CD4-positive, alpha-beta T cell (primary cell): ENCODE results near the gene CDK5RAP1. TPM values are rescaled to one million over a fixed set of nuclear protein-coding genes. Genes with fewer than 3 reads are reported as not detected.

Experiments
- ATAC-seq: fragments of 200-7000 bp; cut with Tn5 transposase; one replicate; pipeline ENCODE4 v1.10.0; 2022; ENCODE audit warnings: mild to moderate bottlenecking; ENCODE audit not compliant: poor library complexity
- CTCF ChIA-PET: fragments of 350-600 bp; sonication (Branson Sonifier 250); formaldehyde crosslinking; loops from one replicate; lab custom pipeline; 2021; ENCODE audit warnings: antibody characterized with exemption, inconsistent platforms; lab: Charles Lee
- POLR2A ChIA-PET: fragments of 350-600 bp; sonication (Branson Sonifier 250); formaldehyde crosslinking; loops from one replicate; lab custom pipeline; 2021; ENCODE audit warnings: antibody characterized with exemption, inconsistent platforms; lab: Charles Lee
- DNase-seq, 14 experiments: peaks; one replicate each; pipeline ENCODE4 v3.0.0-alpha.2; 2013 to 2020; ENCODE audit warnings: mixed read lengths in 2 of 14
- H3K27ac ChIP-seq, 2 donors: one replicate each; pipeline versions ENCODE4 v1.5.1 to v1.7.0; 2013; ENCODE audit warnings: low read length in 2 of 2, low read depth in 1 of 2, mild to moderate bottlenecking in 1 of 2
- H3K27me3 ChIP-seq, 2 experiments: 1 replicate in 1 of 2; 2 replicates in 1 of 2; pipeline versions ENCODE4 v1.6.1 to v1.7.0; 2013; ENCODE audit warnings: low read length in 2 of 2, control low read depth in 1 of 2, mild to moderate bottlenecking in 1 of 2, moderate library complexity in 1 of 2; ENCODE audit not compliant: insufficient read depth in 2 of 2, control insufficient read depth in 1 of 2
- H3K36me3 ChIP-seq: one replicate; pipeline ENCODE4 v1.6.1; 2013; ENCODE audit warnings: low read length, control low read depth; ENCODE audit not compliant: insufficient read depth
- H3K4me1 ChIP-seq: one replicate; pipeline ENCODE4 v1.6.1; 2013; ENCODE audit warnings: low read length, control low read depth; ENCODE audit not compliant: insufficient read depth
- H3K4me3 ChIP-seq: one replicate; pipeline ENCODE4 v1.5.1; 2013; ENCODE audit warnings: mild to moderate bottlenecking, low read length, moderate library complexity
- H3K9me3 ChIP-seq, 2 experiments: 1 replicate in 1 of 2; 2 replicates in 1 of 2; pipeline versions ENCODE4 v1.6.1 to v1.7.0; 2013; ENCODE audit warnings: low read length in 2 of 2, mild to moderate bottlenecking in 2 of 2, control low read depth in 1 of 2, moderate library complexity in 1 of 2; ENCODE audit not compliant: control insufficient read depth in 1 of 2, insufficient read depth in 1 of 2
- H3K27ac Mint-ChIP-seq: one replicate; pipeline ENCODE4 v1.8.0; 2020; ENCODE audit warnings: mixed read lengths
- H3K27me3 Mint-ChIP-seq: one replicate; pipeline ENCODE4 v1.8.0; 2021; ENCODE audit warnings: mixed read lengths
- H3K36me3 Mint-ChIP-seq: one replicate; pipeline ENCODE4 v1.8.0; 2021; ENCODE audit warnings: low read depth, mixed read lengths
- H3K4me1 Mint-ChIP-seq: one replicate; pipeline ENCODE4 v1.8.0; 2021; ENCODE audit warnings: low read depth, mixed read lengths
- H3K4me3 Mint-ChIP-seq: one replicate; pipeline ENCODE4 v1.8.0; 2020; ENCODE audit warnings: mild to moderate bottlenecking, mixed read lengths
- H3K9me3 Mint-ChIP-seq: one replicate; pipeline ENCODE4 v1.8.0; 2020; ENCODE audit warnings: mixed read lengths
- CTCF ChIP-seq: fragments of 200-600 bp; IDR thresholded peaks from one replicate; pipeline ENCODE4 v1.8.0; 2022; ENCODE audit warnings: antibody characterized with exemption, mild to moderate bottlenecking
- intact Hi-C, 2 experiments: fragments of 100-400 bp; cut with DNase I in 1 of 2; cut with micrococcal nuclease in 1 of 2; formaldehyde crosslinking; loops; one replicate each; pipeline versions ENCODE4 v1.15.1 to v1.9.0; 2023 to 2025; cut with DNase I, micrococcal nuclease
- total RNA-seq, 174 experiments: library from RNA in 2 of 174; stranded (reverse) in 2 of 174; gene quantifications; one replicate each; pipeline ENCODE4 v1.2.3 and lab custom pipeline; 2021 to 2026

The CDK5RAP1 gene
- total RNA-seq, 2 experiments from 2014 or later, result 59.7 to 63.0 TPM

GRCh38 chr20:33318096-33318429 lies 83.3 kb downstream of the CDK5RAP1 start:
- CTCF ChIA-PET, result no interaction called here
- H3K27ac ChIP-seq, result no peak overlapping the region
- H3K4me1 ChIP-seq, result no peaks in the 10 kb centered on the region
- Mint-ChIP-seq H3K4me1 (no peaks in the 10 kb centered on the region), H3K4me3 (no peak overlapping the region), H3K27ac (no peak overlapping the region), H3K36me3 (no peaks in the 10 kb centered on the region), H3K9me3 (no peaks in the 10 kb centered on the region), H3K27me3 (peaks cover 10% of the 10 kb centered on the region)
- no peak for DNase-seq
- no peak for ATAC-seq
- POLR2A ChIA-PET, result no interaction called here
- H3K36me3 ChIP-seq, result no peaks in the 10 kb centered on the region
- H3K27me3 ChIP-seq, result peaks cover 0 to 7% of the 10 kb centered on the region in 2 experiments
- H3K4me3 ChIP-seq, result no peak overlapping the region
- intact Hi-C loops, result no loop called here
- TF ChIP-seq CTCF, result no peak
- no peaks in the 10 kb centered on the region for H3K9me3 ChIP-seq

DNA sequence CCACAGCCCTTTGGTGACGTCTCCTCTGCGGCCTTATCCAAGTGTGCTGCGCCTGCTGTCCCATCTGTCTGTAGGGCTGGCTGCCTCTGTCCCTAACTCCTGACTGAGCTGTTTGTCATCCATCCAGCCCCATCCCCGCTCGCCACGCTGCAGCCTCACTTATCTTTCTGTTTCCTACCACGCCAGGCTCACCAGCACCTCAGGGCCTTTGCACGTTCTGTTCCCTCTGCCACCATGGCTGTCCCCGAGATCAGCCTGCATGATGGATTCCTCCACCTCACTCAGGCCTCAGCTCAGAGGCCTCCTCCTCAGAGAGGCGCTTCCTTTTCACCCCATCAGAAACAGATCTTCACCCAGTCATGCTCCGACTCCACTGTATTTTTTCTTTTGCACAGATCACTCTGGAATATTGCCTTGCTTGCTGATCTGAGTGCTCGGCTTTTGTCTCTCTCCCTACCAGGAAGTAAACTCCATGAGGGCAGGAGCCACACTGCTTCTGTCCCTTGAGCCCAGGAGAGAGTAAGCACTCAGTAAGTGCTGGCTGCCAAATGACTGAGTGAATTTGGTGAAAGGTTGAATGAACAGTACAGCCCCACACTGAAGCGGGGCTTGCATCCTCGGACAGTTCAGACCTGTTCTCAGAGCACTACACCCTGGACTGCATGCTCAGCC lies 83.8 kb downstream of the CDK5RAP1 start:
- no peak for TF ChIP-seq CTCF
- H3K27me3 Mint-ChIP-seq, result peaks cover 5% of the 10 kb centered on the region
- no peaks in the 10 kb centered on the region for H3K9me3 Mint-ChIP-seq
- H3K4me3 ChIP-seq, result no peak overlapping the region
- no peaks in the 10 kb centered on the region for H3K36me3 ChIP-seq
- H3K27ac ChIP-seq, result no peak overlapping the region
- H3K36me3 Mint-ChIP-seq, result no peaks in the 10 kb centered on the region
- H3K27me3 ChIP-seq, result peaks cover 0 to 7% of the 10 kb centered on the region in 2 experiments
- no peaks in the 10 kb centered on the region for H3K9me3 ChIP-seq
- H3K27ac Mint-ChIP-seq, result no peak overlapping the region
- ChIA-PET POLR2A (no interaction called here), CTCF (no interaction called here)
- intact Hi-C loops, result no loop called here
- ATAC-seq (no peak), DNase-seq (no peak)
- H3K4me3 Mint-ChIP-seq, result no peak overlapping the region
- H3K4me1 Mint-ChIP-seq, result no peaks in the 10 kb centered on the region
- no peaks in the 10 kb centered on the region for H3K4me1 ChIP-seq

DNA sequence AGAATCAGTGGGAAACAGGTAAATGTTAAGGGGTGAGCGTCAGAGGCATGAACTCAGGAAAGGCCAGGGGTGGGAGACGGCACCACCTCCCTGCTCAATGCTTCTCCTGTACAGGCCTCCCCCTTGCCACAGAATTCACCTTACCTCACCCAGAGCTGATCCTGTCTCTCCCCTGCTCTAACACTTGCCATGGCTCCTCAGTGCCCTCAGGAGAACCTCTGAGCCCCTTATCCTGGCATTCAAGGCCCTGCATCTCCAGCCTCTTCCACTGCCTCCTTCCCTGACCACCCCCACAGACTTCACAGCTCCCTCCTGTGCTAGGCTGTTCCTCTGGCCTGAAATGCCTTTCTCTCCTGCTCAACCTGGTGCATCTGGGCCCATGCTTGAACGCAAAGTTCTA lies 84.4 kb downstream of the CDK5RAP1 start:
- no peak for TF ChIP-seq CTCF
- ATAC-seq (no peak), DNase-seq (no peak)
- H3K9me3 Mint-ChIP-seq, result no peaks in the 10 kb centered on the region
- ChIA-PET CTCF (no interaction called here), POLR2A (no interaction called here)
- H3K4me3 Mint-ChIP-seq, result no peak overlapping the region
- H3K36me3 Mint-ChIP-seq, result no peaks in the 10 kb centered on the region
- H3K4me3 ChIP-seq, result no peak overlapping the region
- intact Hi-C loops, result no loop called here
- no peak overlapping the region for H3K27ac ChIP-seq
- no peaks in the 10 kb centered on the region for H3K4me1 ChIP-seq
- H3K4me1 Mint-ChIP-seq, result no peaks in the 10 kb centered on the region
- H3K9me3 ChIP-seq, result no peaks in the 10 kb centered on the region
- peaks cover 0 to 7% of the 10 kb centered on the region in 2 experiments for H3K27me3 ChIP-seq
- no peaks in the 10 kb centered on the region for H3K36me3 ChIP-seq
- no peaks in the 10 kb centered on the region for H3K27me3 Mint-ChIP-seq
- H3K27ac Mint-ChIP-seq, result no peak overlapping the region
